GM08714 (cell line): Measurements from ENCODE around the gene YKT6.

Experiments used
- H3K4me3 ChIP-seq: fragments of 200-500 bp; sonication (Bioruptor generic); 2 replicates; pipeline ENCODE4 v1.5.1; 2014; ENCODE audit warnings: mild to moderate bottlenecking, low read length, inconsistent platforms
- ZNF274 ChIP-seq: IDR thresholded peaks from 2 replicates; pipeline ENCODE4 v1.6.1; 2012; ENCODE audit warnings: mild to moderate bottlenecking, low read depth, low read length

Gene YKT6

DNA sequence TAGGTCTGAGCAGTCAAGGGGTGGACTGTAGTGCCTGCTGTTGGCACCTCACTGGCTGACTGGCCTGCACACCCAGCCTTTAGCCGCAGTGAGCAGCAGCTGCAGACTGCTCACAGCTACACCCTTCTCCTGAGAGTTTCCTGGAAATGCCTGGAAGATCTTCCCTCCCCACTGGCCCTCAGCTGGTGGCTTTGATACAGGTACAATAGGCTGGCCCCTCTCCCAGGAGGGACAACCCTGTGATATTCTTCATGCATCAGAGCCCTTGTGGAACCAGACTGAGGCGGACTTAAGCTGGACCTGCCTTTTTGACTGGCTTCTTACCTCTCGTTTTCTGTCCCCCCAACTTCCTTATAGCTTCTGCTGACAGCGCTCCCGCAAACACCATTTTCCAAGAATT, 18.0 kb upstream of the YKT6 start:
- no peak for TF ChIP-seq ZNF274
- no peak overlapping the region for H3K4me3 ChIP-seq

- TF ChIP-seq ZNF274: no peak
- no peak overlapping the region for H3K4me3 ChIP-seq
Observed at GRCh38 chr7:44183386-44183785, 17.4 kb upstream of the YKT6 start.

DNA sequence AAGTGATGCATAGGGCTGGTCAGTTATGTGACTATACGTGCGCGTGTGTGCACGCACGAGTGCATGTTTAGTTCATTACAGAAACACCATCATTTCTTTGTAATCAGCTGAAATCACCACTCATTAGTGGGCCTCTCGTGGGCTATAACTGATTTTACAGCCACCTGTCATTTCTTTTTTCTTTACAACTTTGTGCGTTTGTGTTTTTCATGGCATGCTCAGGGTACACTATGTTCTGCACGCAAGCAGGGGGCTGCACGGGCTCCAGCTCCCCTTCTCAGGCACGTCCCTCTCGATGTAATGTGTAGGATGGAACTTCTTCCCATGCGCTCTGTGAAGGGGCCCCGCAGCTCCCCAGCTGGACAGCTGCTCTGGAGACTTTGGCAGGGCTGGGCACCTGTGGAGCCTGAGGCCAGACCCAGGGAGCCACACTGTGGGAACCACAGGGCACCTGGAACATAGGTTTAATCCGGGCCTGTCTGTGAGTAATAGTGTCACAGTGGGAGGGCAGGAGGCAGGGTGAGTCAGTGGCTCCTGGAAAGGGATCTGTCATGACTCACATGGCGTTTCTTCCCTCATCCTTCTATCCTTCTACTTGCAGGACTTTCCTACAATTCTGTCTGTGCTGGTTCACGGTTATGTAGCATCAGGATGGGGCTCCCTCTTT, 16.4 kb upstream of the YKT6 start:
- no peak overlapping the region for H3K4me3 ChIP-seq
- no peak for TF ChIP-seq ZNF274

DNA sequence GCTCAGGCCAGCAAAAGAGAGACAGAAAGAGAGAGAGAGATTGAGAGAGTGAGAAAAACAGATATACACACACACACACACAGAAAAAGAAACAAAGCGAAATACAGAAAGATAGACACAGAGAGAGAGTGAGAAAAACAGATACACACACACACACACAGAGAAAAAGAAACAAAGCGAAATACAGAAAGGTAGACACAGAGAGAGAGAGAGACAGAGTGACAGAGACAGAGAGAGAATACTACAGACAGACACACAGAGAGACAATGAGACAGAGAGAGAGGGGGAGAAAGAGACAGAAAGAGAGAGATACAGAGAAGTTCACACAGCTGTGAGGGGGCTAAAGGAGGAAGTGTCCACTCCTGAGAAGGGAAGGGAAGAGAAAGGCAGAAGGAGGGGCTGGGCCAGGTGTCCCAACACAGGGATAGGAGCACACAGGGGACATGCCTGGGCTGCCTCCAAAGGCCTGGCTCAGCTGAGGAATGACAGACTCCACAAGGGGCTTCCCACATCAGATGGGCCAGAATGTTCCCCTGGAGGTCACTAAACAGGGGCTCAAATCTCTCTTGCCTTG, 15.8 kb upstream of the YKT6 start:
- TF ChIP-seq ZNF274: no peak
- no peak overlapping the region for H3K4me3 ChIP-seq

- no peak overlapping the region for H3K4me3 ChIP-seq
- TF ChIP-seq ZNF274: no peak
Observed at GRCh38 chr7:44185729-44186128, 15.0 kb upstream of the YKT6 start.

GRCh38 chr7:44186736-44187135, 14.0 kb upstream of the YKT6 start:
- H3K4me3 ChIP-seq: no peak overlapping the region
- TF ChIP-seq ZNF274: no peak

DNA sequence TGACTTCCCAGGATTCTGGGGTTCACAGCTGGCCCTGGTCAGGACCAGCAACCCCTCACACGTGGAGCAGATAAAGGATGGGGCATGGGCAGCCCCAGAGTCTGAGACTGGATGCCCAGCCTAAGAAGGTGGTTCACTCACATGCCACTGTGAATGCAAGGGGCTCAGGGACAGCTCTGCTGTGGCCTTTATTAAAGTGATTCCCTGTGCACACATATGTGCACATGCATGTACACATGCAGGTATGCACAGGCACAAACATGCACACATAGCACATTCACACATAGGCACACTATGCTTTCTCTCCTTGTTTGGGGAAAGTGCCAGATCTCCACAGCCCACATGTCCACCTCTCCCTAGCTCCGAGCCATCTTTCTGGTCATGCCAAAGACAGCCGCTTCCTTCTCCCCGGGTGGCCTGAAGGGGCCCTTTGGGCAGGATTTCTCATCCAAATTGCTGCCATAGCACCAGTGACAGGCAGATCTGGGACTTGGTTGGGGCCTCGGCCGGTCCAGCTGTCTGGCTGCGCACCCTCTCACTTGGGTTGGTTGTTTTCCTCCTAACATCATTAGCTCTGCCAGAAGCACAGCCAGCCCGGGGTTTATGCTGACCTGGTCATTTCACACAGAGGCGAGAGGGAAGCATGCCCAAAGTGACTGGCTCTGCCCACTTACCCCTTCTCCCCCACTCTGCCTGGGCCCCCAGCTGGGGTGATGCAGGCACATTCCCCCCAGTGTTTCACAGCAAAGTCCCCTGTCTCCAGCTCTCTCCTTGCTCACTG, 13.0 kb upstream of the YKT6 start:
- no peak for TF ChIP-seq ZNF274

GRCh38 chr7:44188480-44189225, 12.1 kb upstream of the YKT6 start:
- no peak overlapping the region for H3K4me3 ChIP-seq
- no peak for TF ChIP-seq ZNF274

More for the DNA sequence above, 13.0 kb upstream of the YKT6 start:
- no peak overlapping the region for H3K4me3 ChIP-seq

DNA sequence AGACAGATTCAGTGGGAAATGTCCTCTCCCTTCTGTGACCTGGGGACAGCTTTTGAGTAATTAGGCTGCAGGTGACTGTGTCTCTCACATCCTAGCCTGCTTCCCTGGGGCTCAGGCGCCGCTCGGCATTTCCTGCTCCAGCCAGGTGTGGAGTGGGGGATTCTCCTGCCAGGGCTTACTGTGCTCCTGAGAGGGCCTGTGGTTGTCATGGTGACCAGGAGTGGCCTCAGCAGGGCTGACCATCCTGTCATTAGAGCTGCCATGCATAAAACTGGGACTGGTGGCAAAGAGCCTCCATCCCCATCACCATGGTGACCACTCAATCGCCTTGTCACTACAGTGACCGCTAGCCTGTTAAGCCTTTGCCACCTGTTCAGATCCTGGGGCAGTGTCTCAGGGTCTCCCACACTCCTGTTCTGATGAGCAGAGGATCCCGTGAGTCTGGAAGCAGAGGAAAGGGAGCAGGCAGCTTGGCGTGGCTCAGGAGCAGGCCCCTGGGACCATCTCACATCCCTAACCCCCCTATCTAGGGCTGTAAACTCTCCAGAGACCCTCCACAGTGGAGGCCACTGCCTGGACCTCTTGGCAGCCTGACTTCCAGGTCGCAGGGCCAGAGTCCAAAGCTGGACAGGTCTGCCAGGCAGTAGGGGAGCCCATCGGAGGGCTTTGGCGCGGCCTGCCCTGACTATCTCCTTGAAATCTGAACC, 11.3 kb upstream of the YKT6 start, which contains the start of gene GCK:
Gene GCK, minus strand, starts transcription at position 154 of the 707 bp plus-strand sequence. CDS start 486 bp downstream, outside the sequence.
- TF ChIP-seq ZNF274: no peak
- no peak within 1 kb of the TSS for H3K4me3 ChIP-seq

DNA sequence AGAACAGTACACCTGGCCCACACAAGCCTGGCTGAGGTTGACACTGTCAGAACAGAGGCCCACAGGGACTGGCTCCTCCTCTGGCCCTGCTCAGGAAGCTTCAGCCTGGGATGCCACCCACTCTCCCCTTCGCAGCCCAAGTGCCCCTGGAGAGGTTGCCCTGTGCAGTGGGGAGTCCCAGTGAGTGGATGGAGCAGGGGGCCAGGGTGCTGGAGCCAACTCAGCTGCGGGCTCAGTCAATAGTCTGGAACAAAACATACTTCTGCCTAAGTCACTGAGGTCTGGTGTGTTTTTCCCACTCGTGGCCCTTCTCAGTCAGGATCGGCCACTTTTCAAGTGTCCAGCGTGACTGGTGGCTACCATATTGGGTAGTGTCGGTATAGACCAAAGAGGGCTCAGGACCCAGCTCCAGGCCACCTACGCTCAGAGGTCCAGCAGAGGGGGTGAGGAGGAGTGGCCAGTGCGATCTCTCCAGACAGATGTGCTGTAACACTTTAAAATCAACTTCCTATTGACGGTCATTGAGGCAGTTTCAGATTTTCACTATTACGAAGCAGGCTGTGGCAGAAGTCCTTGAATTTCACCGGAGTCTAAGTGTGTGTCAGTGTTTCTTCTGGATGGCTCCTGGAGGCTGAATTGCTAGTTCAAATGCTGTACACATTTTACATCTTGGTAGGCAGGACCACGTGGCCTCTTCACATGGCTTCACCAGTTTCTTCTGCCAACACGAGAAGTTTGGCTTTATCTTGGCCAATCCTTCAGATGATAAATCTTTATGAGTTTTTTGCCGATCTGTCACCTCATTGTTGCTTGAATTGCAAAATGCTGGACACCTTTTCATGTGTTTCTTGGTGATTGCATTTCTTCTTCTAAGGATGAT, 10.5 kb upstream of the YKT6 start:
- H3K4me3 ChIP-seq: no peak overlapping the region
- TF ChIP-seq ZNF274: no peak

DNA sequence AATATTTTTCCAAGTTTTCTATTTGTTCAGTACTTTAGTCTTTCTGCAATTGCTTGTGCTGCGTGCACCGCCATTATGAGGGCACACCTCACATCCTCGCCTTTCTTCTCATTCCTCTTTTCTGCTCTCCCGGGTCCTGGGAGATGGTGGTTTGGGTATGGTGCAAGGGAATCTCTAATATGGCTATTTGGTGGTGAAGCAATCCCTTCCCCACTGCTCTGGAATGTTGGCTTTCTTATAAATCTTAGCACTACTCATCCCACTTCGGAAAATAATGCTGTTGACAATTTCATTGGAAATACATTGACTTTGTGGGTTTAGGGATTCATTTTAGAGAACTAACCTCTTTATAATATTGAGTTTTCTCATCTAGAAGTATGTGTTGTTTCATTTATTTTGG, 9.6 kb upstream of the YKT6 start:
- H3K4me3 ChIP-seq: no peak overlapping the region
- no peak for TF ChIP-seq ZNF274

DNA sequence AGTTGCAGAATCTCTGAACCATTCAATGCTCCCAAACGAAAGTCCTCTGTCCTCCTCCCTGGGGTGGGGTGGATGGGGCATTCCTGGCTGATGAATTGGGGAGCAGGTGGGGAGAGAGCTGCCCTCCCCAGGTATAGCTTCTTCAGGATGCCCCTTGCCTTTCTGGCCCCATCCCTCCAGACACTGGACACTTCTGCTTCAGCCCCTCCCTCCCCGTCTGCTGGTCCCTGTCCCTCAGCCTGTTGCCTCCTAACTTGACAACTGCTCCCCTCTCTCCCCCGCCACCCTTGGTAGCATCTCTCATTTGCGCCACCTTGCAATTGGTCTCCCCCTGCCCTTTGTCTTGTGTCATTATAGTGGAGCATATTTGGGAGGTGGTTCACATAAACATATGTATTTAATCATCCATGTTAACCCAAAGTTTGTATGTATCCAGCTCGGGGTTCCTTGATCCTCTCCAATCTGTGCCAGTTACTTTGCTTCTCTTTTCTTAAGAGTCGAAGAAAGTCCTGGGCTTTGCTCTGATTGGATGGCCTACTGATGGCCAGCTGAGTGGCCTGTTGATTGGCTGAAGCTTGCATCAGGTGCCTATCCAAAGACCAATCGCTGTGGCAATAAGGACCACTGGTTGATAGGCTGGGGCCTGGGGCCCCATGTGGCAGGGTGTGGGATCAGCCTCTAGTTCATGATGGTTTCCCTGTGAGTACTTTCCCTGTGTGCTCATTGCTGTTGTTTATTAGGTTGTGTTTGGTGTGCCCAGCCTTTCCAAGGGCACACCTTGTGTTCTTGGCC, 7.6 kb upstream of the YKT6 start:
- no peak overlapping the region for H3K4me3 ChIP-seq
- TF ChIP-seq ZNF274: no peak

- no peak overlapping the region for H3K4me3 ChIP-seq
- no peak for TF ChIP-seq ZNF274
Observed at GRCh38 chr7:44194069-44194468, 6.7 kb upstream of the YKT6 start.
